Kasumi-1 (cell line): Measurements from ENCODE around the gene LZTS3.
"Not testable (repeated sequence)": the region's sequence is repeated elsewhere in the genome, so short reads cannot be mapped to it uniquely, and the experiment has no call there.

Source experiments
- DNase-seq, 2 experiments: peaks; one replicate each; lab custom pipeline; 2025; lab: John Stamatoyannopoulos, UW

LZTS3 gene

GRCh38 chr20:3172933-3173609 lies at the start of gene LZTS3:
Gene LZTS3 (minus strand): TSS chr20:3173549. CDS start chr20:3167163, 6,386 bp downstream.
- DNase-seq = peak; percentile 21 to 33

GRCh38 chr20:3221398-3222226 lies 48.3 kb upstream of the LZTS3 start:
- no peak for DNase-seq

GRCh38 chr20:3218307-3218988 lies 45.1 kb upstream of the LZTS3 start:
- peak; percentile 41 to 62 for DNase-seq

GRCh38 chr20:3215359-3215917 lies 42.1 kb upstream of the LZTS3 start:
- DNase-seq = not testable (repeated sequence)

GRCh38 chr20:3213226-3213625 lies 39.9 kb upstream of the LZTS3 start:
- no peak for DNase-seq

GRCh38 chr20:3210346-3210745 lies 37.0 kb upstream of the LZTS3 start:
- no peak for DNase-seq

- DNase-seq = peak in 1 of 2 experiments; percentile 11
These were observed 36.6 kb upstream of the LZTS3 start for GRCh38 chr20:3209946-3210317.

GRCh38 chr20:3209257-3209945 lies 36.1 kb upstream of the LZTS3 start, which contains the start of gene ITPA:
Gene ITPA (plus strand): TSS chr20:3209498. CDS start chr20:3209552, 54 bp downstream.
- DNase-seq = peak; percentile 66

GRCh38 chr20:3208786-3209256 lies 35.5 kb upstream of the LZTS3 start:
- DNase-seq = peak; percentile 39 to 48

- peak; percentile 78 to 83 for DNase-seq
These were observed 30.9 kb upstream of the LZTS3 start, which contains the start of gene DDRGK1 for GRCh38 chr20:3204124-3204794. Gene DDRGK1 (minus strand): TSS chr20:3204682. CDS start chr20:3204627, 55 bp downstream.

- no peak for DNase-seq
These were observed 30.2 kb upstream of the LZTS3 start for GRCh38 chr20:3203315-3204123.

GRCh38 chr20:3202965-3203314 lies 29.6 kb upstream of the LZTS3 start:
- DNase-seq = no peak

GRCh38 chr20:3199976-3200755 lies 26.8 kb upstream of the LZTS3 start:
- DNase-seq = no peak

GRCh38 chr20:3199206-3199605 lies 25.9 kb upstream of the LZTS3 start:
- DNase-seq = no peak

- no peak for DNase-seq
These were observed 22.4 kb upstream of the LZTS3 start for GRCh38 chr20:3195590-3196237.

- no peak for DNase-seq
These were observed 21.4 kb upstream of the LZTS3 start for GRCh38 chr20:3194617-3195280.

GRCh38 chr20:3193806-3194616 lies 20.7 kb upstream of the LZTS3 start:
- no peak for DNase-seq
